ENCODE results near the gene ST14. TPM values are rescaled to one million over a fixed set of nuclear protein-coding genes. Genes with fewer than 3 reads are reported as not detected.
"Not testable (repeated sequence)": the region's sequence is repeated elsewhere in the genome, so short reads cannot be mapped to it uniquely, and the experiment has no call there.

Gene ST14
- total and polyA plus RNA-seq, 2 donors, result 13.7 to 28.6 TPM

- 54% methylated on average over 2 of the region's 2 CpGs for WGBS
- Histone ChIP-seq H3K36me3 (ENCODE audit: control insufficient read depth in 2 of 2, insufficient read depth in 2 of 2, low read length in 1 of 2) (peaks cover 0 to 9% of the 10 kb centered on the region in 2 donors), H3K27me3 (ENCODE audit: control insufficient read depth in 2 of 2, insufficient read depth in 1 of 2, low read length in 1 of 2) (no peaks in the 10 kb centered on the region), H3K4me1 (ENCODE audit: control insufficient read depth in 2 of 2, insufficient read depth in 2 of 2, low read length in 2 of 2) (no peaks in the 10 kb centered on the region), H3K9me3 (ENCODE audit: control insufficient read depth in 2 of 2, insufficient read depth in 1 of 2, low read length in 1 of 2) (no peaks in the 10 kb centered on the region), H3K27ac (ENCODE audit: low read depth in 1 of 2, low read length in 1 of 2) (peak overlapping the region in 1 of 2 donors; percentile 49), H3K4me3 (ENCODE audit: low read length in 2 of 2) (no peak overlapping the region)
- DNase-seq (ENCODE audit: low read depth in 6 of 9, low spot score in 9 of 9), result peak in 3 of 9 donors; percentile 6 to 45 (median 13)
Observed at GRCh38 chr11:130243816-130244215, 84.2 kb downstream of the ST14 start.

GRCh38 chr11:130244848-130245247 is 85.3 kb downstream of the ST14 start:
- Histone ChIP-seq H3K9me3 (ENCODE audit: control insufficient read depth in 2 of 2, insufficient read depth in 1 of 2, low read length in 1 of 2) (no peaks in the 10 kb centered on the region), H3K27me3 (ENCODE audit: control insufficient read depth in 2 of 2, insufficient read depth in 1 of 2, low read length in 1 of 2) (no peaks in the 10 kb centered on the region), H3K4me1 (ENCODE audit: control insufficient read depth in 2 of 2, insufficient read depth in 2 of 2, low read length in 2 of 2) (no peaks in the 10 kb centered on the region), H3K4me3 (ENCODE audit: low read length in 2 of 2) (no peak overlapping the region), H3K27ac (ENCODE audit: low read depth in 1 of 2, low read length in 1 of 2) (no peak overlapping the region), H3K36me3 (ENCODE audit: control insufficient read depth in 2 of 2, insufficient read depth in 2 of 2, low read length in 1 of 2) (peaks cover 0 to 7% of the 10 kb centered on the region in 2 donors)
- no peak for DNase-seq (ENCODE audit: low read depth in 6 of 9, low spot score in 9 of 9)
- WGBS, result 97% methylated on average over 3 of the region's 3 CpGs

- H3K27ac ChIP-seq (ENCODE audit: low read depth in 1 of 2, low read length in 1 of 2); H3K27me3 ChIP-seq (ENCODE audit: control insufficient read depth in 2 of 2, insufficient read depth in 1 of 2, low read length in 1 of 2); DNase-seq (ENCODE audit: low read depth in 6 of 9, low spot score in 9 of 9); H3K4me1 ChIP-seq (ENCODE audit: control insufficient read depth in 2 of 2, insufficient read depth in 2 of 2, low read length in 2 of 2); H3K36me3 ChIP-seq (ENCODE audit: control insufficient read depth in 2 of 2, insufficient read depth in 2 of 2, low read length in 1 of 2); H3K9me3 ChIP-seq (ENCODE audit: control insufficient read depth in 2 of 2, insufficient read depth in 1 of 2, low read length in 1 of 2); H3K4me3 ChIP-seq (ENCODE audit: low read length in 2 of 2): not testable (repeated sequence)
- 98% methylated on average over 6 of the region's 6 CpGs for WGBS
Observed at GRCh38 chr11:130245375-130245774, 85.8 kb downstream of the ST14 start.

- no peak for DNase-seq (ENCODE audit: low read depth in 6 of 9, low spot score in 9 of 9)
- Histone ChIP-seq H3K4me1 (ENCODE audit: control insufficient read depth in 2 of 2, insufficient read depth in 2 of 2, low read length in 2 of 2) (no peaks in the 10 kb centered on the region), H3K9me3 (ENCODE audit: control insufficient read depth in 2 of 2, insufficient read depth in 1 of 2, low read length in 1 of 2) (no peaks in the 10 kb centered on the region), H3K4me3 (ENCODE audit: low read length in 2 of 2) (no peak overlapping the region), H3K27ac (ENCODE audit: low read depth in 1 of 2, low read length in 1 of 2) (no peak overlapping the region), H3K36me3 (ENCODE audit: control insufficient read depth in 2 of 2, insufficient read depth in 2 of 2, low read length in 1 of 2) (peaks cover 0 to 7% of the 10 kb centered on the region in 2 donors), H3K27me3 (ENCODE audit: control insufficient read depth in 2 of 2, insufficient read depth in 1 of 2, low read length in 1 of 2) (no peaks in the 10 kb centered on the region)
- WGBS, result 96% methylated on average over 1 of the region's 1 CpG
Observed at GRCh38 chr11:130246270-130246669, 86.7 kb downstream of the ST14 start.

- Histone ChIP-seq H3K9me3 (ENCODE audit: control insufficient read depth in 2 of 2, insufficient read depth in 1 of 2, low read length in 1 of 2) (no peaks in the 10 kb centered on the region), H3K36me3 (ENCODE audit: control insufficient read depth in 2 of 2, insufficient read depth in 2 of 2, low read length in 1 of 2) (peaks cover 0 to 7% of the 10 kb centered on the region in 2 donors), H3K4me3 (ENCODE audit: low read length in 2 of 2) (no peak overlapping the region), H3K4me1 (ENCODE audit: control insufficient read depth in 2 of 2, insufficient read depth in 2 of 2, low read length in 2 of 2) (no peaks in the 10 kb centered on the region), H3K27ac (ENCODE audit: low read depth in 1 of 2, low read length in 1 of 2) (no peak overlapping the region), H3K27me3 (ENCODE audit: control insufficient read depth in 2 of 2, insufficient read depth in 1 of 2, low read length in 1 of 2) (no peaks in the 10 kb centered on the region)
- no peak for DNase-seq (ENCODE audit: low read depth in 6 of 9, low spot score in 9 of 9)
- WGBS, result 98% methylated on average over 3 of the region's 3 CpGs
Observed at GRCh38 chr11:130246738-130247137, 87.2 kb downstream of the ST14 start.

GRCh38 chr11:130247319-130247718 is 87.7 kb downstream of the ST14 start:
- Histone ChIP-seq H3K27me3 (ENCODE audit: control insufficient read depth in 2 of 2, insufficient read depth in 1 of 2, low read length in 1 of 2) (no peaks in the 10 kb centered on the region), H3K4me1 (ENCODE audit: control insufficient read depth in 2 of 2, insufficient read depth in 2 of 2, low read length in 2 of 2) (no peaks in the 10 kb centered on the region)

GRCh38 chr11:130249371-130249770 is 89.8 kb downstream of the ST14 start:
- Histone ChIP-seq H3K36me3 (ENCODE audit: control insufficient read depth in 2 of 2, insufficient read depth in 2 of 2, low read length in 1 of 2) (no peaks in the 10 kb centered on the region), H3K9me3 (ENCODE audit: control insufficient read depth in 2 of 2, insufficient read depth in 1 of 2, low read length in 1 of 2) (no peaks in the 10 kb centered on the region), H3K4me3 (ENCODE audit: low read length in 2 of 2) (no peak overlapping the region), H3K27ac (ENCODE audit: low read depth in 1 of 2, low read length in 1 of 2) (no peak overlapping the region), H3K27me3 (ENCODE audit: control insufficient read depth in 2 of 2, insufficient read depth in 1 of 2, low read length in 1 of 2) (no peaks in the 10 kb centered on the region), H3K4me1 (ENCODE audit: control insufficient read depth in 2 of 2, insufficient read depth in 2 of 2, low read length in 2 of 2) (no peaks in the 10 kb centered on the region)
- DNase-seq (ENCODE audit: low read depth in 6 of 9, low spot score in 9 of 9), result no peak
- 98% methylated on average over 5 of the region's 5 CpGs for WGBS

More at GRCh38 chr11:130247319-130247718, 87.7 kb downstream of the ST14 start:
- H3K36me3 ChIP-seq (ENCODE audit: control insufficient read depth in 2 of 2, insufficient read depth in 2 of 2, low read length in 1 of 2), result peaks cover 0 to 7% of the 10 kb centered on the region in 2 donors
- DNase-seq (ENCODE audit: low read depth in 6 of 9, low spot score in 9 of 9), result no peak
- no peak overlapping the region for H3K27ac ChIP-seq (ENCODE audit: low read depth in 1 of 2, low read length in 1 of 2)
- 86% methylated on average over 2 of the region's 2 CpGs for WGBS
- no peaks in the 10 kb centered on the region for H3K9me3 ChIP-seq (ENCODE audit: control insufficient read depth in 2 of 2, insufficient read depth in 1 of 2, low read length in 1 of 2)
- no peak overlapping the region for H3K4me3 ChIP-seq (ENCODE audit: low read length in 2 of 2)

GRCh38 chr11:130249929-130250328 is 90.3 kb downstream of the ST14 start:
- not testable (repeated sequence) for H3K36me3 ChIP-seq (ENCODE audit: control insufficient read depth in 2 of 2, insufficient read depth in 2 of 2, low read length in 1 of 2); H3K4me1 ChIP-seq (ENCODE audit: control insufficient read depth in 2 of 2, insufficient read depth in 2 of 2, low read length in 2 of 2); H3K27me3 ChIP-seq (ENCODE audit: control insufficient read depth in 2 of 2, insufficient read depth in 1 of 2, low read length in 1 of 2); H3K4me3 ChIP-seq (ENCODE audit: low read length in 2 of 2); H3K27ac ChIP-seq (ENCODE audit: low read depth in 1 of 2, low read length in 1 of 2); H3K9me3 ChIP-seq (ENCODE audit: control insufficient read depth in 2 of 2, insufficient read depth in 1 of 2, low read length in 1 of 2); DNase-seq (ENCODE audit: low read depth in 6 of 9, low spot score in 9 of 9)
- 98% methylated on average over 5 of the region's 5 CpGs for WGBS

- H3K27me3 ChIP-seq (ENCODE audit: control insufficient read depth in 2 of 2, insufficient read depth in 1 of 2, low read length in 1 of 2); H3K36me3 ChIP-seq (ENCODE audit: control insufficient read depth in 2 of 2, insufficient read depth in 2 of 2, low read length in 1 of 2); H3K4me3 ChIP-seq (ENCODE audit: low read length in 2 of 2); H3K4me1 ChIP-seq (ENCODE audit: control insufficient read depth in 2 of 2, insufficient read depth in 2 of 2, low read length in 2 of 2); H3K27ac ChIP-seq (ENCODE audit: low read depth in 1 of 2, low read length in 1 of 2); H3K9me3 ChIP-seq (ENCODE audit: control insufficient read depth in 2 of 2, insufficient read depth in 1 of 2, low read length in 1 of 2); DNase-seq (ENCODE audit: low read depth in 6 of 9, low spot score in 9 of 9): not testable (repeated sequence)
- 96% methylated on average over 1 of the region's 1 CpG for WGBS
Observed at GRCh38 chr11:130251763-130252162, 92.2 kb downstream of the ST14 start.
